ENCODE measurements around the gene GDE1. TPM values are rescaled to one million over a fixed set of nuclear protein-coding genes. Genes with fewer than 3 reads are reported as not detected.

GDE1 gene
- total RNA-seq, 4 donors from 2014 or later = 80.9 to 143 (median 108) TPM

- Histone ChIP-seq H3K4me3 (no peak overlapping the region), H3K4me1 (no peaks in the 10 kb centered on the region)
- WGBS, 2 donors (ENCODE audit: low coverage in 1 of 2) = 89 to 100% methylated on average over 1 of the region's 1 CpG
Measured at GRCh38 chr16:19478505-19478904, 43.4 kb downstream of the GDE1 start.

GRCh38 chr16:19474617-19475016 lies 47.3 kb downstream of the GDE1 start:
- H3K4me3 ChIP-seq = no peak overlapping the region
- H3K36me3 ChIP-seq = no peaks in the 10 kb centered on the region
- H3K27me3 ChIP-seq = peaks cover 3% of the 10 kb centered on the region
- TF ChIP-seq POLR2A (IDR thresholded peaks at IDR 0.05) (no peak), EP300 (IDR thresholded peaks at IDR 0.05) (no peak), CTCF (IDR thresholded peaks at IDR 0.05) (no peak), POLR2AphosphoS5 (IDR thresholded peaks at IDR 0.05) (no peak)
- H3K27ac ChIP-seq = no peak overlapping the region
- ATAC-seq = no peak
- no peaks in the 10 kb centered on the region for H3K9me3 ChIP-seq
- H3K4me1 ChIP-seq = no peaks in the 10 kb centered on the region
- 59 to 78% methylated on average over 3 to 4 of the region's 5 CpGs for WGBS, 2 donors (ENCODE audit: low coverage in 1 of 2)

More at GRCh38 chr16:19478505-19478904, 43.4 kb downstream of the GDE1 start:
- no peak overlapping the region for H3K27ac ChIP-seq
- TF ChIP-seq POLR2A (IDR thresholded peaks at IDR 0.05) (no peak), POLR2AphosphoS5 (IDR thresholded peaks at IDR 0.05) (no peak), EP300 (IDR thresholded peaks at IDR 0.05) (no peak), CTCF (IDR thresholded peaks at IDR 0.05) (no peak)
- H3K27me3 ChIP-seq = peaks cover 3% of the 10 kb centered on the region
- ATAC-seq = no peak
- peaks cover 0 to 4% (median 0%) of the 10 kb centered on the region in 3 donors for H3K9me3 ChIP-seq
- H3K36me3 ChIP-seq = no peaks in the 10 kb centered on the region

- no peaks in the 10 kb centered on the region for H3K27me3 ChIP-seq
Measured at GRCh38 chr16:19472482-19472881, 49.4 kb downstream of the GDE1 start.

GRCh38 chr16:19468300-19468699 lies 53.6 kb downstream of the GDE1 start:
- no peaks in the 10 kb centered on the region for H3K27me3 ChIP-seq
- 67 to 89% methylated on average over 1 to 3 of the region's 3 CpGs for WGBS, 2 donors (ENCODE audit: low coverage in 1 of 2)
- no peaks in the 10 kb centered on the region for H3K36me3 ChIP-seq
- no peaks in the 10 kb centered on the region for H3K9me3 ChIP-seq
- TF ChIP-seq POLR2A (IDR thresholded peaks at IDR 0.05) = no peak
- TF ChIP-seq POLR2AphosphoS5 (IDR thresholded peaks at IDR 0.05) = no peak
- TF ChIP-seq CTCF (IDR thresholded peaks at IDR 0.05) = no peak
- TF ChIP-seq EP300 (IDR thresholded peaks at IDR 0.05) = no peak
- no peak overlapping the region for H3K27ac ChIP-seq
- H3K4me3 ChIP-seq = no peak overlapping the region
- no peak for ATAC-seq
- H3K4me1 ChIP-seq = no peaks in the 10 kb centered on the region

More at GRCh38 chr16:19472482-19472881, 49.4 kb downstream of the GDE1 start:
- Histone ChIP-seq H3K4me1 (no peaks in the 10 kb centered on the region), H3K9me3 (no peaks in the 10 kb centered on the region), H3K4me3 (no peak overlapping the region), H3K36me3 (no peaks in the 10 kb centered on the region), H3K27ac (no peak overlapping the region)
- ATAC-seq = no peak
- TF ChIP-seq POLR2AphosphoS5 (IDR thresholded peaks at IDR 0.05) = no peak
- TF ChIP-seq EP300 (IDR thresholded peaks at IDR 0.05) = no peak
- WGBS, 2 donors (ENCODE audit: low coverage in 1 of 2) = 60 to 83% methylated on average over 2 to 4 of the region's 6 CpGs

- Histone ChIP-seq H3K4me1 (no peaks in the 10 kb centered on the region), H3K9me3 (no peaks in the 10 kb centered on the region), H3K4me3 (no peak overlapping the region), H3K27me3 (peaks cover under 1% of the 10 kb centered on the region), H3K27ac (no peak overlapping the region), H3K36me3 (no peaks in the 10 kb centered on the region)
- ATAC-seq = no peak
- TF ChIP-seq EP300 (IDR thresholded peaks at IDR 0.05) (no peak), CTCF (IDR thresholded peaks at IDR 0.05) (no peak), POLR2AphosphoS5 (IDR thresholded peaks at IDR 0.05) (no peak), POLR2A (IDR thresholded peaks at IDR 0.05) (no peak)
- WGBS, 2 donors (ENCODE audit: low coverage in 1 of 2) = 84 to 94% methylated on average over 5 of the region's 12 CpGs
Measured at GRCh38 chr16:19463468-19464315, 58.2 kb downstream of the GDE1 start.
